ENCODE results near the gene GAD1. TPM values are rescaled to one million over a fixed set of nuclear protein-coding genes. Genes with fewer than 3 reads are reported as not detected.

The GAD1 gene
- total and polyA plus RNA-seq, 2 donors (not counting 3 experiments of a cell fraction or from before 2014, with no cell fraction given): 0.60 to 0.62 TPM

DNA sequence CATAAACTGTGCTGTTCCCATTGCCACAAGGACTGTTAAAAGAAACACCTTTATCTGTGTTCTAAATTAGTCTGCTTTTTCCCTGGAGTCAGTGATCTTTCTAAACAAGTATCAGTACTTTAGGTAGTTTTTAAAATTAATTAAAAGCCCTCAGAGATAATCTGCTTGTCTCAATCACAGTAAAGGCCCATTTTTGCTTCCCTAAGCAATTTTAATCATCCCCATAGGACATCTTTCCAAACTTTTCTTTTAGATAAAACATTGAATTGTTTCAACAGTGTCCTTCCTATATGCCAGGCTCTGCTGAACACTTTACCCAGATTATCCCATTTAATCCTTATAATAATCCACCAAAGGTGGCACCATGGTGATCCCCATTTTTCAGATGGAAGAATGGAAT, 42.6 kb upstream of the GAD1 start:
- no peak overlapping the region for H3K27ac ChIP-seq (ENCODE audit: insufficient read depth, low read depth, low read length)
- no peaks in the 10 kb centered on the region for H4K20me1 ChIP-seq (replicated peaks; ENCODE audit: control insufficient read depth, extremely low read depth, insufficient read depth, low read length)
- ChIA-PET CTCF (no interaction called here), POLR2A (interaction anchor here (0.6 kb wide), 1 partner anchor 1391 kb away, joined by 7 read pairs; no protein-coding TSS in a partner anchor)
- FAIRE-seq (no peak), DNase-seq (ENCODE audit: low read depth, low spot score) (no peak)
- H3K9me1 ChIP-seq (replicated peaks; ENCODE audit: control insufficient read depth, extremely low read depth, insufficient read depth, low read length): no peaks in the 10 kb centered on the region
- peaks cover 6% of the 10 kb centered on the region for H3K4me1 ChIP-seq (ENCODE audit: control insufficient read depth, extremely low read depth, insufficient read depth, low read length)
- no peaks in the 10 kb centered on the region for H3K9me3 ChIP-seq (replicated peaks; ENCODE audit: control insufficient read depth, insufficient read depth, low read length)
- H3K27me3 ChIP-seq (ENCODE audit: control insufficient read depth in 2 of 2, insufficient read depth in 2 of 2, low read length in 2 of 2): peaks cover 19 to 37% of the 10 kb centered on the region in 2 experiments
- no TSS peak for BruUV-seq (replicated peaks)
- TF ChIP-seq, protein P1, sequence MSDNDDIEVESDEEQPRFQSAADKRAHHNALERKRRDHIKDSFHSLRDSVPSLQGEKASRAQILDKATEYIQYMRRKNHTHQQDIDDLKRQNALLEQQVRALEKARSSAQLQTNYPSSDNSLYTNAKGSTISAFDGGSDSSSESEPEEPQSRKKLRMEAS (IDR thresholded peaks at IDR 0.05; ENCODE audit: insufficient read depth, insufficient read length): no peak
- TF ChIP-seq EZH2 (IDR thresholded peaks at IDR 0.05; ENCODE audit: borderline replicate concordance, low read depth, low read length, severe bottlenecking) (no peak), FOS (IDR thresholded peaks at IDR 0.05; ENCODE audit: borderline replicate concordance, insufficient read depth, low read length) (no peak), JUN (IDR thresholded peaks at IDR 0.05; ENCODE audit: borderline replicate concordance, insufficient read depth, insufficient read length, low read depth) (no peak), POLR2AphosphoS5 (IDR thresholded peaks at IDR 0.05; ENCODE audit: insufficient read depth, low read depth, low read length) (no peak), MYC (IDR thresholded peaks at IDR 0.05; ENCODE audit: low read depth, low read length) (no peak)
- TF ChIP-seq, protein P2, sequence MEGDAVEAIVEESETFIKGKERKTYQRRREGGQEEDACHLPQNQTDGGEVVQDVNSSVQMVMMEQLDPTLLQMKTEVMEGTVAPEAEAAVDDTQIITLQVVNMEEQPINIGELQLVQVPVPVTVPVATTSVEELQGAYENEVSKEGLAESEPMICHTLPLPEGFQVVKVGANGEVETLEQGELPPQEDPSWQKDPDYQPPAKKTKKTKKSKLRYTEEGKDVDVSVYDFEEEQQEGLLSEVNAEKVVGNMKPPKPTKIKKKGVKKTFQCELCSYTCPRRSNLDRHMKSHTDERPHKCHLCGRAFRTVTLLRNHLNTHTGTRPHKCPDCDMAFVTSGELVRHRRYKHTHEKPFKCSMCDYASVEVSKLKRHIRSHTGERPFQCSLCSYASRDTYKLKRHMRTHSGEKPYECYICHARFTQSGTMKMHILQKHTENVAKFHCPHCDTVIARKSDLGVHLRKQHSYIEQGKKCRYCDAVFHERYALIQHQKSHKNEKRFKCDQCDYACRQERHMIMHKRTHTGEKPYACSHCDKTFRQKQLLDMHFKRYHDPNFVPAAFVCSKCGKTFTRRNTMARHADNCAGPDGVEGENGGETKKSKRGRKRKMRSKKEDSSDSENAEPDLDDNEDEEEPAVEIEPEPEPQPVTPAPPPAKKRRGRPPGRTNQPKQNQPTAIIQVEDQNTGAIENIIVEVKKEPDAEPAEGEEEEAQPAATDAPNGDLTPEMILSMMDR (IDR thresholded peaks at IDR 0.05; ENCODE audit: extremely low read depth in 1 of 2, insufficient read depth in 1 of 2, low read depth in 1 of 2, low read length in 2 of 2): no peak
- H3K4me3 ChIP-seq (replicated peaks in 1 of 3; ENCODE audit: insufficient read depth in 1 of 3, low read depth in 1 of 3, low read length in 3 of 3): no peak overlapping the region
- H3K9ac ChIP-seq (replicated peaks; ENCODE audit: extremely low read depth, insufficient read depth, low read length): no peak overlapping the region
- H3K79me2 ChIP-seq (ENCODE audit: control insufficient read depth, insufficient read depth, low read length): no peaks in the 10 kb centered on the region
- dilution Hi-C loops (cut with MboI; ENCODE audit: extremely low pct_ligation_motif_present, low sequenced_read_pairs): no loop called here
- no peaks in the 10 kb centered on the region for H3K36me3 ChIP-seq (ENCODE audit: control insufficient read depth in 2 of 2, extremely low read depth in 1 of 2, insufficient read depth in 2 of 2, low read length in 2 of 2)
- H3K4me2 ChIP-seq (ENCODE audit: insufficient read depth, low read length): no peak overlapping the region
- intact Hi-C loops (cut with micrococcal nuclease): loop anchor here (5.0 kb wide), 1 partner anchor 57 kb away; the partner anchor contains the start of gene SP5
- H2AFZ ChIP-seq (ENCODE audit: low read depth, low read length): no peak overlapping the region
